Activated T-helper 17 cell treated with anti-CD3 and anti-CD28 coated beads, Interleukin-2, amount 50 U/mL, for 72 hours (primary cell): ENCODE measurements around the gene ATP1B1. TPM values are rescaled to one million over a fixed set of nuclear protein-coding genes. Genes with fewer than 3 reads are reported as not detected.
A peak's percentile ranks its signal among the peaks of the same experiment; 100 is the strongest.

ENCODE experiments used
- ATAC-seq: fragments of 150-1000 bp; cut with Tn5 transposase; replicated peaks from 2 replicates; pipeline ENCODE4 v1.10.0; 2021; ENCODE audit warnings: mild to moderate bottlenecking, moderate library complexity
- H3K27ac Mint-ChIP-seq: one replicate; pipeline ENCODE4 v1.8.0; 2022; ENCODE audit warnings: mixed read lengths
- H3K27me3 Mint-ChIP-seq: one replicate; pipeline ENCODE4 v1.8.0; 2022; ENCODE audit warnings: mixed read lengths
- H3K36me3 Mint-ChIP-seq: one replicate; pipeline ENCODE4 v1.8.0; 2022; ENCODE audit warnings: low read depth, mild to moderate bottlenecking, mixed read lengths
- H3K4me1 Mint-ChIP-seq: one replicate; pipeline ENCODE4 v1.8.0; 2022; ENCODE audit warnings: mixed read lengths
- H3K4me3 Mint-ChIP-seq: one replicate; pipeline ENCODE4 v1.8.0; 2022; ENCODE audit warnings: mild to moderate bottlenecking, mixed read lengths
- H3K9me3 Mint-ChIP-seq: one replicate; pipeline ENCODE4 v1.8.0; 2022; ENCODE audit warnings: mixed read lengths
- total RNA-seq, 2 donors: library from RNA; stranded (reverse); gene quantifications; one replicate each; pipeline ENCODE4 v1.2.3, GENCODE V29; 2022

ATP1B1 gene
- total RNA-seq, 2 donors from 2014 or later: 3.4 to 51.8 TPM

DNA sequence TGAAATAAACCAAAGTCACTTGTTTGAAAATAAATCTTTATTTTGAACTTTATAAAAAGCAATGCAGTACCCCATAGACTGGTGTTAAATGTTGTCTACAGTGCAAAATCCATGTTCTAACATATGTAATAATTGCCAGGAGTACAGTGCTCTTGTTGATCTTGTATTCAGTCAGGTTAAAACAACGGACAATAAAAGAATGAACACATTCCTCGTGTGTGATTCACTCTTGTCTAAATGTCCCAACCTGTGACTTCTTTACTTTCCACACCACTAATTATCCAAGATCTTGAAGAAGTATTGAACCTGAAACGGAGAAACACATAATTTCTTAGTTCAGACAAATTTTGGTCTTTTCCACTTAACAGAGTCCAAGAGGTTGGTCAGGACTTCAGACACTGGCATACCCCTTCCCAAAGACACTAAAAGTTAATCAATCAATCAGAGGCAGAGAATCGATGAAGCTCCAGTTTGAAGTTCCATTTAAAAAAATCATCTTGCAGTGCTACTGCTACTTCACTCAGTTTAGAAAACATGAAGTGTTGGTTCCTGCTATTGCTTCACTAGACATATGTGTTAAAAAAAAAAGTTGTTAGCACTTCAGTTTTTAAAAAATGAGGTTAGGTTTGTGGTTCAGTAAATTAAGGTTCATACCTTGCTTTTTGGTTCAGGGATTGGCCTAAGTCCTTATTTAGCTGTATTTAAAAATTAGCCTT lies 26.2 kb downstream of the ATP1B1 start:
- Mint-ChIP-seq H3K4me1 (peaks cover 8% of the 10 kb centered on the region), H3K36me3 (peaks cover 59% of the 10 kb centered on the region), H3K9me3 (no peaks in the 10 kb centered on the region), H3K27ac (no peak overlapping the region), H3K27me3 (no peaks in the 10 kb centered on the region), H3K4me3 (no peak overlapping the region)
- ATAC-seq: no peak

DNA sequence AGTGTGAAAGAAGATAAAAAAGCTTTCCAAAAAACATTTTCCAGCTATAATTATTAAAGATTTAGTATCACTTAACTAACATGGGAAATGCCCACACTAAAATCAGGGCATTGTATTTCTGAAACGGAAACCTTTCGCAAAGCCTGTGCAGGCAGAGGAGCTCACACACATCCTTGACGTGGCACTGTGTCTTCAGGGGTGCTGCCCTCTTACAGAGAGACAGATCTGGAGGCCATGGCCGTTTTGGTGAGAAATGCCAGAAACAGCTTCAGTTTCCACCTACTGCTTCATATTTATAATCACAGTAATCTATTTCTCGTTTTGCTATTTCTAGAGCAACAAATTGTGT lies 26.7 kb downstream of the ATP1B1 start:
- Mint-ChIP-seq H3K27ac (no peak overlapping the region), H3K27me3 (no peaks in the 10 kb centered on the region), H3K4me3 (no peak overlapping the region), H3K36me3 (peaks cover 54% of the 10 kb centered on the region), H3K9me3 (no peaks in the 10 kb centered on the region), H3K4me1 (peaks cover 4% of the 10 kb centered on the region)
- ATAC-seq: no peak

DNA sequence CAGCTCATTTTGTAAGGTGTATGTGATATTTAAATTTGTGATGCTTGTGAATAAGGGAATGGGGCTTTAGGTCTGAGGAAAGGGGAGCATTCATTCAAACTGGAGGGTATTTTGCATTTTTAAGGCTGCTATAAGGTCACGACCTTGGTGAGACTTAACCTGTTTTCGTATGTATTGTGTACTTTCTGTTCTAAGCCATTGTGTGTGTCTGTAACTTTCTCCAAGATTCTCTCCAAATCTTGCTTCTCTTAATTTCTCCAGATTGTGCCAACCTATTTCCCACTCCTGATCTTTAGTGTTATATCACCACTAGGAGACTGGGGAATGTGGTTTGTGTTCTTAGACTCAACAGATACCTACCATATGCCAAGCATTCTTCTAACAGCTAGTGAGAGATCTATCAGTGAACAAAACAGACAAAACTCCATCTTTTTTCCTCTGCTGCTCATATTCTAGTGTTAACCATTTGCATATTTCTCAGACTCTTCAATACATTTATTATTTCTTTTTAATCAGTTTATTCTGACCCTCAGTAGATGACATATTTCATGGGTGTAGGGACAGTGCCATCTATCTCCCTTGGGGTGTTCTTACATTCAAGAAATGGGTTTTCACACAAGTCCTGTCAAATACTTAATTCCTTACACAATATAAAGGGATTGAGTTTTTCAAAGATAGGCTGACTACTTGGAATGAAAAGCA lies 27.5 kb downstream of the ATP1B1 start:
- Mint-ChIP-seq H3K27me3 (no peaks in the 10 kb centered on the region), H3K27ac (no peak overlapping the region), H3K4me3 (no peak overlapping the region), H3K36me3 (peaks cover 49% of the 10 kb centered on the region), H3K9me3 (no peaks in the 10 kb centered on the region), H3K4me1 (peaks cover 4% of the 10 kb centered on the region)
- no peak for ATAC-seq

DNA sequence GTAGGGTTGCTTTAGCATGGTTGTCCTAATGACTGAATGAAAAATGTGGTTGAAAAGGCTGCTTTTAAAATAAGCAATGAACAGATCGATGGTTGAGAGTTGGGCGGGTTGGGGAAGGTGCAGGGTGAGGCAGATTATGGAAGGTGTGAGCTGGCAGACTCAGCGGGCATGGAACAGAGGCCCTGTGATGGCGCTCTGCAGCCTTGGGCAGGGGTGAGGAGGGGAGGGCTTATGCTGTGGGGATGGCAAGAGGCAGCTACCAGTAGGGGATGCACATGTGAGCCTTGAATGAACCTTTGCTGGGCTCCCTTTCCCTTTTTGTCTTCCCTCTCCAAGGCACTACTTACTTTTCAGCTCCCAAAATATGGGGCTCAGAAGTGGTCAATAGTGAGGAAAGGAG lies 30.9 kb downstream of the ATP1B1 start:
- Mint-ChIP-seq H3K27me3 (no peaks in the 10 kb centered on the region), H3K36me3 (peaks cover 18% of the 10 kb centered on the region), H3K4me1 (peaks cover 5% of the 10 kb centered on the region), H3K9me3 (no peaks in the 10 kb centered on the region), H3K4me3 (no peak overlapping the region), H3K27ac (no peak overlapping the region)
- ATAC-seq: no peak

DNA sequence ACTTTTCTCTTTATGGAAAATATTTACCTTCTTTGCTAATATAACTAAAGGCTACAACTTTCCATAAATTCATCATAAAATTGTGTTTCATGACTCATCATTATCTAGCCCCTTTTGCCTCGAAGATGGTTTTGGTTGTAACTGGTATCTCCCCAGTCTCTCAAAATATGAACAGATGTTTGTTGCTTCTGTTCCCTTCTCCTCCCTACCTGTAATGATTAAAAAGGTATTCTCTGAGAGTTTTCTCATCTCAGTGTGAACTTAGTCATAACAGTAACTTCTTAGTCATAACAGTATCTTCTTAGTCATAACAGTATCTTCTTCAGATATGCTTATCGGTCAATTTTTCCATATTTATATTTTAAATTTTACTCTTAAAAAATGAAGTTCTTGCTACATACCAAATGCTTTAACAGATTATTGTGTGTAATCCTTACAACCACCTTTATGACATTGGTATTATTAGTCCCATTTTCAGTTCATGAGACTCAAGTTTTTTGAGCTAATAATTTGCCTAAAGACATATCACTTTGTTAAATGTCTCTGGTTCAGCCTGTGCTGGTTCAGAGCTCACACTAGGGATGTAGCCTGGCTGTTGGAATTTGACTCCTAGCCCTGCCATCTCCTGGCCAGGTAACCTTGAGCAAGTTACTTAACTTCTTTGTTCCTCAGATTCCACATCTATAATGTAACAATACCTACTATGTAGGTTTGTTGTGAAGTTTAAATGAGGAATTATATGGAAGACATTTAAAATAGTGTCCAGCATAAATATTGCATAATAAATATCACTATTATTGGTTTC lies 32.6 kb downstream of the ATP1B1 start:
- no peaks in the 10 kb centered on the region for H3K9me3 Mint-ChIP-seq
- H3K4me1 Mint-ChIP-seq: peaks cover 5% of the 10 kb centered on the region
- H3K36me3 Mint-ChIP-seq: peaks cover 6% of the 10 kb centered on the region
- H3K4me3 Mint-ChIP-seq: peak overlapping the region; percentile 7
- peak overlapping the region; percentile 78 for H3K27ac Mint-ChIP-seq
- peak; percentile 97 for ATAC-seq
- no peaks in the 10 kb centered on the region for H3K27me3 Mint-ChIP-seq

DNA sequence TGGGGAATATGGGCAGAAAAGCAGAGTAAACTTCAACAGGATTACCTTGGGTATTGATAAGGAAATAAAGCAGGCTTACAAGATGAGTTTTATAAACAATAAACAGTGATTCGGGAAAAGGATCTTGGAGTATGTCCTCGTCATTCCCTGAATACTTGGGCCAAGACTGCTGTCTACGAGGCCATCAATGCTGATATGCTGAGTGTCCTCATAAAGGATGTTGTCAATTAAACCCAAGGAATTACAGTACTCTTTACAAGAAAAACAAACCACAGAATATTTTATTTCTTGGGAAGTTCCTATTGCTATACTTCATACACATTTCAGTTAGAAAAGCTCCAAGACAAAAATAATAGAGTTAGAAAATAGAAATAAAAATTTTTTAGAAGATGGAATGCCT lies 34.9 kb downstream of the ATP1B1 start:
- H3K4me1 Mint-ChIP-seq: peaks cover 5% of the 10 kb centered on the region
- H3K27me3 Mint-ChIP-seq: no peaks in the 10 kb centered on the region
- peaks cover 6% of the 10 kb centered on the region for H3K36me3 Mint-ChIP-seq
- H3K4me3 Mint-ChIP-seq: no peak overlapping the region
- ATAC-seq: no peak
- no peaks in the 10 kb centered on the region for H3K9me3 Mint-ChIP-seq
- no peak overlapping the region for H3K27ac Mint-ChIP-seq

DNA sequence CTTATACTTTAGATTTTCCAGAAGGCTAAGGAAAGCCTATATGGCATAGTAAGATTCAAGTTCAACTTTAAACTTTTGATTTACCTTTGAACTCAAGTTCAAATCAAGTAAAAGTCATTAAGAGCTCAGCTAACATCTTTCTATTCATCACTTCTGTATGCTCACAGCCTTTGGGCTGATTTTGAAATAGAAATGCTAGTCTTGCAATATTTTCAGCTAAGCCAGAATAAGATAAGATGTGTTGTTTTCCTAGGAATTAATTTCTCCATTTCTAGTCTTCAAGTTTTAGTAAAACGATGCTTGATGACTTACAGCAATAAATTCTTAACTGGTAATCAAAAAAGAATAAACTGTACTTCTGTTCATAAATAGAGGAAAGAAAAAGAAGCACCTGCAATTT lies 35.6 kb downstream of the ATP1B1 start:
- Mint-ChIP-seq H3K4me1 (peaks cover 5% of the 10 kb centered on the region), H3K9me3 (no peaks in the 10 kb centered on the region), H3K27me3 (no peaks in the 10 kb centered on the region), H3K36me3 (peaks cover 6% of the 10 kb centered on the region), H3K4me3 (no peak overlapping the region), H3K27ac (no peak overlapping the region)
- no peak for ATAC-seq

DNA sequence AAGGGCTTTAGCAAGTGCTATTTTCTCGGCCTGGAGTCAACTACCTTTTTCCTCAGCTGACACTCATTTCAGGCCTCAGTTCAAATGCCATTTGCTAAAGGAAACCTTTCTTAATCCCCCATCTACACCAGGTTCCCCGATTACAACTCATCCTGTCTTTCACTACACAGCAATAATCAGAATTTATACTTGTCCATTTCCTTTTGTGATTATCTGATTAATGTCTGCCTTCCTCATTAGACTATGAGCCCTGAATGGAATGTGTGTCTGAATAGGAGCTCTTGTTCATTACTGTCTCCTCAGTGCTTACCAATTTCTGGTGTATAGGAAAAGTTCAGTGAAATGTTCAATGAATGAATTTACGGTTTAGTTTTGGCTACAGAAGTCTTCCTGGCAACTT lies 36.9 kb downstream of the ATP1B1 start:
- Mint-ChIP-seq H3K36me3 (peaks cover 6% of the 10 kb centered on the region), H3K27ac (no peak overlapping the region), H3K27me3 (no peaks in the 10 kb centered on the region), H3K9me3 (no peaks in the 10 kb centered on the region), H3K4me3 (no peak overlapping the region), H3K4me1 (peaks cover 5% of the 10 kb centered on the region)
- no peak for ATAC-seq

DNA sequence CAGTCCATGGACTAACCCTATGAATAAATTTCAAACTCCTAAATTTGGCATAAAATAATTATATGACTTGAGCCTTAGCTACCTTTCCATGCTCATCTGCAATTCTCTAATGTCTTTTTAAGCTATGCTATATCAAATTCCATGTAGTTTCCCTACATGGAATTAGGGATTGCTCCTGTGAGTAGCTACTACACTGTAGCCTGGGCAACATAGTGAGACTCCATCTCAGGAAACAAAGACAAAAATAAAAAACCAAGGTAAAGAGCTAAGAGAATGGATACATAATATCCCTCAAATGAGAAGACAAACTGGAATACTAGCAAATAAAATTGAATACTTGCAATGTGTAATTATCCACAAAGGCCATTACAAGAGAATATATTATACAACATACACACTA lies 37.5 kb downstream of the ATP1B1 start:
- Mint-ChIP-seq H3K9me3 (no peaks in the 10 kb centered on the region), H3K4me1 (peaks cover 1% of the 10 kb centered on the region), H3K4me3 (no peak overlapping the region)

DNA sequence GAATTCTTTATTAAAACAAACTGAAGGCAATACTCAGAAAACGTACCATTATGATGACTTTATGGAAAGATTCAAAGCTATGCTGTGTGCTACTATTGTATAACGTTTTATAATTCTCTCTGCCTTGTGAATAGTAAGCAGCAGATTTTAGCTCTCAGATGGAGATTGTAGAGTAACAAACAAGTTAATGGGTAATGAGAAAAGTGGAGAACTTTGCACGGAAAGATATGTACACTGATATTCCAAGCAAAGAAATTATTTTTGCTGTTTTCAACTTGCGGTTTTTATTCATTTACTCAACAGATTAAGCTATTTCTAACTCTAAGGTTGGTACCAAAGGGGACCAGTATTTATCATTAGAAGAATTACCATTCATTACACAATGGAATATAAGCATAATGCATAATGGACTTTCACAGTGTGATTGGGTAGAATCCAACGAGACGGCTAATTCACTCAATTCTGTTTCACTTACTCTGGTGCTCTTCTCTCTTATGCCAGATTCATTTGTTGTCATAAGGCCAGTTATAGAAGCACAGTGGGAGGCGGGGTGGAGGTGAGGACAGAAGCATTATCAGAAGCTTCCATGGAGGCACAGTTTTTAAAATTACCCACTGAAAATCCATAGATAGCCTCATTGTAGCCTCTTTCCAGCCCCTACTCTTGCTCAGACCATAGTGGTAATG lies 38.6 kb downstream of the ATP1B1 start:
- H3K9me3 Mint-ChIP-seq: no peaks in the 10 kb centered on the region
- no peak for ATAC-seq
- H3K27ac Mint-ChIP-seq: no peak overlapping the region
- no peaks in the 10 kb centered on the region for H3K36me3 Mint-ChIP-seq
- H3K4me3 Mint-ChIP-seq: no peak overlapping the region
- no peaks in the 10 kb centered on the region for H3K4me1 Mint-ChIP-seq
- no peaks in the 10 kb centered on the region for H3K27me3 Mint-ChIP-seq

More for the DNA sequence above, 37.5 kb downstream of the ATP1B1 start:
- H3K36me3 Mint-ChIP-seq: peaks cover 2% of the 10 kb centered on the region
- ATAC-seq: no peak
- H3K27ac Mint-ChIP-seq: no peak overlapping the region
- no peaks in the 10 kb centered on the region for H3K27me3 Mint-ChIP-seq

DNA sequence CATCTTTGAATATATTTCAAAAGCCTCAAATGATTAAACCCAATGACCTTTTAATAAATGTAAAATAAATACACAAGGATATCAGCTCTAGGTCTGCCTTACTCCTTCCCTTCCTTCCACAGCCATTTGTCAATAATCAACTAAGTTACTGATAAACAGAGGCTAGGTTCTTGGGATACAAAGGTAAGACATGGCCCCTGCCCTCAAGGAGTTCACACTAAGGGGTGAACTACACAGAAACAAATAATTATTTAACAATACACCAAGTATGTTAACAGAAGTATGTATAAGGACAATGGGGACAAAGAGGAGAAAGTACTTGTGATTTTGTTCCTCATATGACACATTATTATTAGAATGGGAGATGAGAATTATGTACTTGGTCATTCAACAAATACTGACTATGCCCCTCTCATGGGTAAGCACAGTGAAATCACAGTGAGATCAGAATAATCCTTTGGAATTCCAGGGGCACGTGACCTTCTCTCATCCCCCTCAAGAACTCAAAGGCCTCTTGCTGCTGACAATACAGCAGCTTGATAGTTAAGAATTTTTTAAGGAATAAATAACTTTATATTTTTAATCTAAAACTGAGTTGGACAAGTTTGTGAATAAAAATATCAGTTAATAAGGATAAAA lies 40.2 kb downstream of the ATP1B1 start:
- no peaks in the 10 kb centered on the region for H3K27me3 Mint-ChIP-seq
- H3K27ac Mint-ChIP-seq: no peak overlapping the region
- no peaks in the 10 kb centered on the region for H3K36me3 Mint-ChIP-seq
- no peak overlapping the region for H3K4me3 Mint-ChIP-seq
- no peaks in the 10 kb centered on the region for H3K9me3 Mint-ChIP-seq
- no peaks in the 10 kb centered on the region for H3K4me1 Mint-ChIP-seq
- no peak for ATAC-seq

DNA sequence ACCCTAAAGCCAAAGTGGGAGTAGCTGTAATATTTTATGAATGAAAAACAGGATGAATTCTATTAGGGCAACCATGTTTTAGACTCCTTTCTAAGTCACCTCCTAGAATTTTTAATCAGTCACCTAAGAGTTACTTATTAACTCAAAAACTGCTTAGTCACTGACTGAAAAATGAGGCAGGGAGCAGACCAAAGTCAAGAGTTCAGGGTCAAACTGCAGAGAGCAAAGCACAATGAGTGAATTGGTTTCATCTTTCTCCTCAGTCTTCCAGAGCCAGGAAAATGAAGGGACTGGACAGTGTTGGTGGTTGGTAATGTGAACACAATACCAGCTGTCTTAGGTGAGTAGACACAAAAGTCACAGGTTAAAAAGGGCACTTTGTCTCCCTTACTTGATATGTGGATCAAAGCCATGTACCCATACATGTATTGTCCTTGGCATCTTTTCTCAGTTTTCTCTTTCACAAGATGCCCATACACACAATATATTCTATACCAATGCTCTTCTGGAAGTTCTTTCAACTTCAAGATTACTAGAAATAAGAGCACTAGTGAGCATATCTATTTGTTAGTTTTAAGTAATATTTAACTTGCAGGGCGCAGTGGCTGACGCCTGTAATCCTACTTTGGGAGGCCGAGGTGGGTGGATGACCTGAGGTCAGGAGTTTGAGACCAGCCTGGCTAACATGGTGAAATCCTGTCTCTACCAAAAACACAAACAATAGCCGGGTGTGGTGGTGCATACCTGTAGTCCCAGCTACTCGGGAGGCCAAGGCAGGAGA lies 42.2 kb downstream of the ATP1B1 start:
- Mint-ChIP-seq H3K4me3 (no peak overlapping the region), H3K9me3 (no peaks in the 10 kb centered on the region), H3K4me1 (no peaks in the 10 kb centered on the region), H3K27me3 (no peaks in the 10 kb centered on the region), H3K36me3 (no peaks in the 10 kb centered on the region), H3K27ac (no peak overlapping the region)
- no peak for ATAC-seq

DNA sequence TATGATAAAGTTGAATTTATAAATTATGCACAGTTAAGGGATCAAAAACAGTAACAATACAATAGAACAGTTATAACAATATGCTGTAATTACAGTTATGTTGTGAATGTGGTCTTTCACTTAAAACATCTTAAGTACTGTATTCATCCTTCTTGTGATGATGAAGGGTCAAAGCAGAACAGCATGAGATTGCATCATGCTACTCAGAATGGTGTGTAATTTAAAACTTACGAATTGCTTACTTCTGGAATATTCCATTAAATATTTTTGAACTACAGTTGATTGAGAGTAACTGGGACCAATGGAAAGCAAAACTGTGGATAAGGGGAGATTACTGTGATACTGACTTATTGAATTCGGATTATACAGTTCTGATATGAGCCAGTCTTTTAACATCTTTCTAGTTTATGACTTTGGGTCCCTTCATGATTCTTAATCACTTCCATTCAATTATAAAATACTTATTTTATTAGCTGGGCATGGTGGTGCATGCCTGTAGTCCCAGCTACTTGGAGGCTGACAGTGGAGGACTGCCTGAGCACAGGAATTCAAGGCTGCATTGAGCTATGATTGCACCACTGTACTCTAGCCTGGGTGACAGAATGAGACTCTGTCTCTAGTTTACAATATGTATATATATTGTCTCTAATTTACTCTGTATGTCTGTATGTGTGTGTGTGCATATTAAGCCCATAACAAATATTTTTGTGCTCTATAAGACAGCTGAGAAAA lies 43.2 kb downstream of the ATP1B1 start:
- ATAC-seq: no peak
- H3K9me3 Mint-ChIP-seq: no peaks in the 10 kb centered on the region
- H3K27me3 Mint-ChIP-seq: no peaks in the 10 kb centered on the region
- H3K4me1 Mint-ChIP-seq: no peaks in the 10 kb centered on the region
- H3K4me3 Mint-ChIP-seq: no peak overlapping the region
- no peak overlapping the region for H3K27ac Mint-ChIP-seq
- H3K36me3 Mint-ChIP-seq: no peaks in the 10 kb centered on the region
